A204.1 (cell line): ENCODE measurements around the gene MAD1L1.

ENCODE experiments used
- FAIRE-seq: peaks from 2 replicates; lab custom pipeline; 2012; peaks lifted over from hg19 to GRCh38; lab: Jason Lieb, UNC

Gene MAD1L1

GRCh38 chr7:2134740-2135139 lies 98.0 kb downstream of the MAD1L1 start:
- no peak for FAIRE-seq

DNA sequence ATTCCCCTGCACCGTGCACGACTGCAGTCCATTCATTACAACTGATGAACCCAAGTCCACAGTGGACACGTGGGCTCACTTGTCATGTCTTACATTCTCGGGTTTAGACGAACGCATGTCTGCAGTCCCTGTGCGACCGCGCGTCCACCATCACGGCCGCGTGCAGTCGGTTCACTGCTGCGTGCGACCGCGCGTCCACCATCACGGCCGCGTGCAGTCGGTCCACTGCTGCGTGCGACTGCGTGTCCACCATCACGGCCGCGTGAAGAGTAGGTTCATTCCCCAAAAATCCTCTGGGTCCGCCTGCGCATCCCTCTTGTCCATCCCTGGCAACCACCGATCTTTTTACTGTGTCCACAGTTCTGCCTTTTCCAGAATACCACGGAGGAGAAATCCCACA lies 100.5 kb downstream of the MAD1L1 start:
- FAIRE-seq = no peak

DNA sequence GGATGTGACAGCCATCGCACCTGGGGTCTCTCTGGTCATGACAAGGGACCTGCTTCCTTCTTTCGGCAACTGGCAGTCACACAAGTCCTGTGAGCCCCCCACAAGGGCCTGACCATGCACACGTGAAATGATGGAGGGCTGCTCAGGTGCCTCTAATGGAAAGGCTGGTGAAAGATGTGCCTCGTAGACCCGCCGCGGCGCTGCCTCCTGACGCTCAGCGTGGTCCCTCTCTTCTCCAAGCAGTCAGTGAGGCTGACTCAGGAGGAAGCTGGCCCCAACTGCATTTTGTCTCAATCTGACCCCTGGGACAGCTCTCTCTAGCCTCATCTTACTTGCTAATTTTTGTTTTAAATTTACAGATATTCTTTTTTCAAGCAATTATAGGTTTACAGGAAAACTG lies 100.9 kb downstream of the MAD1L1 start:
- FAIRE-seq = no peak

- FAIRE-seq = no peak
Observed at GRCh38 chr7:2131341-2131740, 101.4 kb downstream of the MAD1L1 start.

DNA sequence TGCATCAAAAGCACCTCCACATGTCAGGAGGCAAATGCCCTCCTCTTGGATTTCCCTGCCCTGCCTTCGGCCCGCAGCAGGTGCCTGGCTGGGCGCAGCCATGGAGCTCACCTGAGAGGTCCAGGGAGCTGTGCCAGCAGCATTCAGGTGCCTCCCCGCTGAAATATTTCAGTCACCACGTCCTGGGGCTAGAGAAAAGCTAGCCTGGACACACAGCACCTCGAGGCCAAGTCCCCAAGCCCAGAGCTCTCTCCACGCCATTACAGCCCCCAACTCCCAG lies 102.7 kb downstream of the MAD1L1 start:
- no peak for FAIRE-seq

GRCh38 chr7:2129323-2130095 lies 103.2 kb downstream of the MAD1L1 start:
- FAIRE-seq = no peak

- FAIRE-seq = no peak
Observed at GRCh38 chr7:2128601-2129322, 104.0 kb downstream of the MAD1L1 start.

- no peak for FAIRE-seq
Observed at GRCh38 chr7:2126621-2127020, 106.1 kb downstream of the MAD1L1 start.

GRCh38 chr7:2125931-2126330 lies 106.8 kb downstream of the MAD1L1 start:
- no peak for FAIRE-seq

GRCh38 chr7:2124604-2125345 lies 108.0 kb downstream of the MAD1L1 start:
- FAIRE-seq = no peak

GRCh38 chr7:2123916-2124315 lies 108.8 kb downstream of the MAD1L1 start:
- FAIRE-seq = no peak

GRCh38 chr7:2123360-2123759 lies 109.4 kb downstream of the MAD1L1 start:
- FAIRE-seq = no peak

GRCh38 chr7:2122651-2123050 lies 110.1 kb downstream of the MAD1L1 start:
- no peak for FAIRE-seq

- no peak for FAIRE-seq
Observed at GRCh38 chr7:2120841-2121830, 111.6 kb downstream of the MAD1L1 start.

DNA sequence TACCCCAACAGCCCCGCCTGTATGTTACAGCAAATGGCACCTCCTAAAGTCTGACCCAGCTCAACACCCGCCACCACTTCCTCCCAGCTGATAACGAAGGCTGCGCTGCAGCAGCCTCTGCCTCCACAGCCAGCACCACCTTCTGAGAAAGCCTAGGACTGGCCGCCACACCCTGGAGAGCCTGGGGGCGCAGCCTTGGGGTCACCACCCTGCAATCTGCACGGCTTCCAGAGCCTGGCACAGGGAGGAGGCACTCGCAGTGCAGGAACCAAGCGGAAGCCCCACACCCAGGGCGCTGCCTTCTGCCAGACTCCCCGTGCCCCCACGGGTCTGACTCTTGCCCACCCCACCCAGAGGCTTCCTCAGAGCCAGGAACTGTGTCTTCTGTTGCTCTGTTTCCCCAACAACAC lies 112.5 kb downstream of the MAD1L1 start:
- FAIRE-seq = no peak

DNA sequence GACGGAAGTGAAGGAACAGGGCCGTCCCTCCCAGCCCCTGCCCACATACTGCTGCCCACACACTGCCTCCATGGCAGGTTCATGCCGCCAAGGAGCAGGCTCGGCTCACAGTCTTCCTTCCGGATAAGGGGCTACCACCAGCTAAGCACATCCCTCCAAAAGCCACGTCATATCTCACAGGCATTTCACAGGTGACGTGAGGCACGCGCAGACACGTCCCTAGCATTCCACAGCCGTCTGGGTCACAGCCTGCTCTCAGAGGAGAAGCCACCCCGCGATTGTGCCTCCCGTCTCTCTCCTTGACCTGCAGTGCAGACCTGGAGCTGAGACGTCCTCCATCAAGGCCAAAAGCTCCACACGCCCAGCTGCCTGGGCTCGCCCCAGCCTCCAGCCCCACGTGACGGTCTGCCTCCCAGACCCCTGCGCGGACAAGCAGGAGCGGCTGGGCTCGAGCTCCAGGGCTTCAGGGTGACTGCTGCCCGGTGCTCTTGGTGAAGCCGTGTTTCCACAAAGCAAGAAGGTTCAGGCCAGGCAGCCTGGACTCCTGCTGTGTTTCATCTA lies 114.0 kb downstream of the MAD1L1 start:
- FAIRE-seq = no peak

DNA sequence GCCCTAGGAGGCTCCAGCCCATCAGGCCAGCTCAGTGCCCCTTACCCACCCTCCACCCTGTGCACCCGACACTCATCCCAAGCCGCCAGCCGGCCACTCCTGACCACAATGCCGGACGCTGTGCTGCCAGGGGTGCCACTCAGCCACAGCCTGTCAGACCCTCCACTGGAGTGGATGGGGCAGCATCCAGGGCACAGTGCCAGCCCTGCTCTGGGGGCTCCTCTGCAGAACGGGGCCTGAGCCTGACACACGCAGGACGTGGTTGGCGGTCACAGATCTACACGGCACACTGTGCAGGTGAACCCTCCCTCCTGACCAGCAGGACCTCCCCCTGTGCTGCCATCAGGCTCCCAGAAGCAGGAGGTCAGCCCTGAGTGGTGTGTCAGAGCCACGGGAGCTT lies 114.7 kb downstream of the MAD1L1 start:
- no peak for FAIRE-seq

DNA sequence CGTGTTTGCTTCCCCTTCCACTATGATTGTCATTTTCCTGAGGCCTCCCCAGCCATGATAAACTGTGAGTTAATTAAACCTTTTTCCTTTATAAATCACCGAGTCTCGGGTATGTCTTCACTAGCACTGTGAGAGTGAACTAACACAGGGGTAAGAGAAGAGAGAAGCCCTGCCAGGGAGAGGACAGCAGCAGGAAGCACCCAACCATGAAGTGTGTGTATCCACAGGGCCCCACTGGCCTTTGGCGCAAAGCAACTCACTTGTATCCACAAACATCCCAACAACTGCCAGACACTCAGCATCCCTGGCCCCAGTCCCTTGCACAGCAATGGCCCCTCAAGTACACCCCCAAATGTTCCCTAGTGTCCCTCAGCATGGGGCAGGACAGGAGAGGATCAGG lies 115.1 kb downstream of the MAD1L1 start:
- FAIRE-seq = no peak

- no peak for FAIRE-seq
Observed at GRCh38 chr7:2116989-2117591, 115.7 kb downstream of the MAD1L1 start.

GRCh38 chr7:2116448-2116810 lies 116.3 kb downstream of the MAD1L1 start:
- FAIRE-seq = no peak

DNA sequence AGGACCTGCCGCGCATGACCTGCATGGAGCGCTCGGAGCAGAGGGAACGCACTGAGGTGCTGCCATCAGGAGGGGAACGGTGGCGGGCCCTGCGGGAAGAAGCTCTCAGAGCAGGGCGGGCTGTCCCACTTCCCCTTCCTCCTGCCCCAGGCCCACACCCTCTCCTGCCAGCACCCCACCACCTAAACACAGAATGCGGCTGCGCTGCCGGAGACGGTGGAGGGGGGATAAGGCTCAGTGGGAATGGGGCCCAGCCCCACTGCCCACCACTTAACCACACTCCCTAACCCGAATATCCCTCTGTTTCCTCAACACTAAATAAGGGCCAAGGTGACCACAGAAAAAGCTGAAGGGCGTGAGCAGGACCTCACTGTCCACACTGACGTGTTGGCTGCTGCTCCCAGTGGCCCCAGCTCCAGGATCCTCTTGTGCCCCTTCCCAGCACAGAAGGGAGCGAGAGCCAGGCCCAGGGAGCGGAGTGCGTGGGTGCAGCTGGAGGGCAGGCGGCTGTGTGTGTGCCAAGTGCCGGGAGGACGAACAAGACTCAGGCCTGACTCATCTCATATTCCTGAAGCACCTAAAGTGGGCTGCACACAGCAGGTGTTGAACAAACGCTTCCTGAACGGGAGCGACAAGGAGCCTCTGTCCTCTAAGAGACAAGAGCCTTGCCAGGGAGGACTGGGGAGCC lies 116.8 kb downstream of the MAD1L1 start:
- no peak for FAIRE-seq
